Measurements from ENCODE around the gene CLEC4M.

The CLEC4M gene

GRCh38 chr19:7746903-7747884 is 15.8 kb upstream of the CLEC4M start, which contains the start of gene CD209:
TSS of gene CD209 (minus strand) at chr19:7747534. CDS start at chr19:7747511, 23 bp downstream.
- DNase-seq (ENCODE audit: low spot score): no peak
- peak within 1 kb of the TSS; percentile 31 for H3K4me3 ChIP-seq
- peak within 1 kb of the TSS in 1 of 2 donors; percentile 36 for H3K27ac ChIP-seq
- TF ChIP-seq CTCF (IDR thresholded peaks at IDR 0.05): no peak

GRCh38 chr19:7748171-7748570 is 14.9 kb upstream of the CLEC4M start:
- no peak for DNase-seq (ENCODE audit: low spot score)
- Histone ChIP-seq H3K27ac (no peak overlapping the region), H3K4me3 (no peak overlapping the region)
- no peak for TF ChIP-seq CTCF (IDR thresholded peaks at IDR 0.05)

- Histone ChIP-seq H3K27ac (no peak overlapping the region), H3K4me3 (no peak overlapping the region)
- DNase-seq (ENCODE audit: low spot score): no peak
- TF ChIP-seq CTCF (IDR thresholded peaks at IDR 0.05): no peak
Observed at GRCh38 chr19:7748756-7749155, 14.3 kb upstream of the CLEC4M start.

GRCh38 chr19:7751157-7751783 is 11.8 kb upstream of the CLEC4M start:
- Histone ChIP-seq H3K4me3 (no peak overlapping the region), H3K27ac (no peak overlapping the region)
- TF ChIP-seq CTCF (IDR thresholded peaks at IDR 0.05): no peak
- no peak for DNase-seq (ENCODE audit: low spot score)

- DNase-seq (ENCODE audit: low spot score): no peak
- no peak overlapping the region for H3K27ac ChIP-seq
- no peak overlapping the region for H3K4me3 ChIP-seq
- no peak for TF ChIP-seq CTCF (IDR thresholded peaks at IDR 0.05)
Observed at GRCh38 chr19:7756258-7756657, 6.8 kb upstream of the CLEC4M start.

GRCh38 chr19:7757358-7757757 is 5.7 kb upstream of the CLEC4M start:
- no peak overlapping the region for H3K4me3 ChIP-seq
- no peak overlapping the region for H3K27ac ChIP-seq
- TF ChIP-seq CTCF (IDR thresholded peaks at IDR 0.05): no peak
- no peak for DNase-seq (ENCODE audit: low spot score)
